HepG2 (cell line): ENCODE results near the gene PARD3. TPM values are rescaled to one million over a fixed set of nuclear protein-coding genes. Genes with fewer than 3 reads are reported as not detected.
"Not testable (repeated sequence)": the region's sequence is repeated elsewhere in the genome, so short reads cannot be mapped to it uniquely, and the experiment has no call there.

ENCODE experiments used
- ATAC-seq: fragments of 200-7000 bp; cut with Tn5 transposase; 3 replicates; pipeline ENCODE4 v1.9.1; 2020; ENCODE audit warnings: mild to moderate bottlenecking, moderate library complexity
- BruUV-seq: library from RNA; stranded (reverse); fragments of 400-500 nt; replicated peaks from 2 replicates; lab custom pipeline; 2021; lab: Mats Ljungman, UMichigan
- CTCF ChIA-PET: fragments of 300-600 bp; formaldehyde crosslinking; extraction: SDS; loops from one replicate; lab custom pipeline; 2021; ENCODE audit warnings: low total read pairs, inconsistent platforms, low intra/inter-chr PET ratio; lab: Yijun Ruan, JAX
- POLR2A ChIA-PET: fragments of 350-600 bp; sonication (Branson Sonifier 250); formaldehyde crosslinking; loops from one replicate; lab custom pipeline; 2020; ENCODE audit warnings: antibody characterized with exemption, inconsistent platforms; lab: Yijun Ruan, JAX
- DNase-seq: peaks from one replicate; pipeline ENCODE4 v3.0.0-alpha.2; 2015; ENCODE audit warnings: low spot score
- FAIRE-seq: peaks from 3 replicates; lab custom pipeline; 2011; peaks lifted over from hg19 to GRCh38; lab: Jason Lieb, UNC
- H2AFZ ChIP-seq: one replicate; pipeline ENCODE4 v1.6.1; 2011; ENCODE audit warnings: low read length, inconsistent platforms
- H3K27ac ChIP-seq: fragments of 300-600 bp; 3 replicates; pipeline ENCODE4 v1.8.0; 2011; ENCODE audit warnings: mixed run types, mild to moderate bottlenecking, mixed read lengths, low read length, inconsistent platforms; ENCODE audit not compliant: insufficient read depth; ENCODE audit errors: extremely low read length
- H3K27me3 ChIP-seq, 2 experiments: fragments of 200-600 bp in 1 of 2; 2 replicates in 1 of 2; 3 replicates in 1 of 2; pipeline versions ENCODE4 v1.6.0 to v1.8.0; 2011; ENCODE audit warnings: low read length in 2 of 2, mild to moderate bottlenecking in 2 of 2, moderate library complexity in 2 of 2, inconsistent platforms in 1 of 2; ENCODE audit not compliant: insufficient read depth in 2 of 2, control insufficient read depth in 1 of 2
- H3K36me3 ChIP-seq, 2 experiments: fragments of 200-600 bp in 1 of 2; replicated peaks in 1 of 2; 2 replicates in 1 of 2; 3 replicates in 1 of 2; pipeline versions ENCODE4 v1.5.1 to v1.8.0; 2011; ENCODE audit warnings: low read length in 2 of 2, inconsistent platforms in 1 of 2; ENCODE audit not compliant: insufficient read depth in 2 of 2, control insufficient read depth in 1 of 2
- H3K4me1 ChIP-seq: 2 replicates; pipeline ENCODE4 v1.5.1; 2012; ENCODE audit warnings: low read length, inconsistent platforms; ENCODE audit not compliant: insufficient read depth
- H3K4me2 ChIP-seq: 2 replicates; pipeline ENCODE4 v1.6.0; 2011; ENCODE audit warnings: low read depth, low read length, inconsistent platforms
- H3K4me3 ChIP-seq, 3 experiments: fragments of 200-600 bp in 1 of 3; sonication (generic), shearing (Covaris generic) in 1 of 3; replicated peaks in 1 of 3; 2 replicates each; pipeline ENCODE4 v1.5.1; 2011 to 2016; ENCODE audit warnings: low read length in 3 of 3, inconsistent platforms in 2 of 3, low read depth in 2 of 3, mild to moderate bottlenecking in 2 of 3, control low read depth in 1 of 3, mixed read lengths in 1 of 3; ENCODE audit not compliant: insufficient read depth in 1 of 3
- H3K79me2 ChIP-seq: one replicate; pipeline ENCODE4 v1.6.1; 2011; ENCODE audit warnings: low read length, inconsistent platforms; ENCODE audit not compliant: insufficient read depth
- H3K9ac ChIP-seq: 2 replicates; pipeline ENCODE4 v1.6.0; 2011; ENCODE audit warnings: mild to moderate bottlenecking, low read depth, low read length, inconsistent platforms; ENCODE audit not compliant: insufficient read depth
- H3K9me3 ChIP-seq: 2 replicates; pipeline ENCODE4 v1.5.1; 2012; ENCODE audit warnings: mild to moderate bottlenecking, low read length
- H4K20me1 ChIP-seq: 2 replicates; pipeline ENCODE4 v1.6.0; 2011; ENCODE audit warnings: inconsistent platforms, mild to moderate bottlenecking, low read length, moderate library complexity; ENCODE audit not compliant: insufficient read depth
- PTBP1 ChIP-seq: fragments of 200-400 bp; formaldehyde crosslinking; IDR thresholded peaks from 2 replicates; pipeline ENCODE4 v1.6.1; 2018; ENCODE audit warnings: low read length, low read depth; ENCODE audit not compliant: poor library complexity, severe bottlenecking
- SP1 ChIP-seq, 2 experiments: fragments of 450-650 bp in 1 of 2; sonication (generic) in 1 of 2; formaldehyde crosslinking in 1 of 2; IDR thresholded peaks; 2 replicates each; pipeline versions ENCODE4 v1.4.0 to v1.6.1; 2016 to 2020; ENCODE audit warnings: missing genetic modification reagents in 1 of 2
- ZBTB42 ChIP-seq: sonication (generic); formaldehyde crosslinking; IDR thresholded peaks from 2 replicates; pipeline ENCODE4 v1.5.0; 2020; ENCODE audit warnings: mild to moderate bottlenecking, missing genetic modification reagents
- ZNF44 ChIP-seq: sonication (generic); formaldehyde crosslinking; IDR thresholded peaks from 2 replicates; pipeline ENCODE4 v1.5.1; 2020; ENCODE audit warnings: mild to moderate bottlenecking, missing genetic modification reagents
- ZNF678 ChIP-seq: sonication (generic); formaldehyde crosslinking; IDR thresholded peaks from 2 replicates; pipeline ENCODE4 v1.4.0; 2020; ENCODE audit warnings: mild to moderate bottlenecking, missing genetic modification reagents
- WGBS: methylation state at CpG from one replicate; pipeline ENCODE4 v1.1.6; 2017; ENCODE audit warnings: low lambda C conversion rate; 5-methylcytosine and 5-hydroxymethylcytosine counted together
- in situ Hi-C: cut with HindIII; loops from 2 replicates; pipeline ENCODE4 v1.10.0; 2017; ENCODE audit warnings: low pct_unique_long_range_greater_than_20kb; ENCODE audit not compliant: extremely low pct_ligation_motif_present
- intact Hi-C: fragments of 100-400 bp; cut with micrococcal nuclease; formaldehyde crosslinking; loops from one replicate; pipeline ENCODE4 v1.10.0; 2022; ENCODE audit not compliant: unreplicated experiment
- polyA plus RNA-seq, 8 experiments: library from polyadenylated mRNA; depleted of rRNA in 3 of 8; stranded (reverse) in 7 of 8; unstranded in 1 of 8; fragments of >200 nt; fragmentation: Illumina TruSeq in 4 of 8; extraction: Trizol in 4 of 8; gene quantifications; 2 replicates each; pipeline versions ENCODE4 v1.2.1 to v1.2.3, GENCODE V29; 2011 to 2016; ENCODE audit warnings: low read depth in 4 of 8, missing spikeins in 1 of 8, mixed read lengths in 1 of 8; ENCODE audit not compliant: insufficient read depth in 1 of 8
- total RNA-seq, 5 experiments: library from RNA; depleted of rRNA; stranded (reverse); fragments of >200 nt; fragmentation: Illumina TruSeq; extraction: Trizol; gene quantifications; 2 replicates each; pipeline ENCODE4 v1.2.3, GENCODE V29; 2016; ENCODE audit warnings: low read depth in 1 of 5
- TF ChIP-seq, protein P1 (sequence below): sonication (generic); formaldehyde crosslinking; IDR thresholded peaks from 2 replicates; pipeline ENCODE4 v1.5.0; 2020; ENCODE audit warnings: mild to moderate bottlenecking, missing genetic modification reagents

Gene PARD3
- total and polyA plus RNA-seq, 2 of the 13 experiments (the other 11 are each of a cell fraction or from before 2014, with no cell fraction given) = 40.9 to 60.0 TPM

DNA sequence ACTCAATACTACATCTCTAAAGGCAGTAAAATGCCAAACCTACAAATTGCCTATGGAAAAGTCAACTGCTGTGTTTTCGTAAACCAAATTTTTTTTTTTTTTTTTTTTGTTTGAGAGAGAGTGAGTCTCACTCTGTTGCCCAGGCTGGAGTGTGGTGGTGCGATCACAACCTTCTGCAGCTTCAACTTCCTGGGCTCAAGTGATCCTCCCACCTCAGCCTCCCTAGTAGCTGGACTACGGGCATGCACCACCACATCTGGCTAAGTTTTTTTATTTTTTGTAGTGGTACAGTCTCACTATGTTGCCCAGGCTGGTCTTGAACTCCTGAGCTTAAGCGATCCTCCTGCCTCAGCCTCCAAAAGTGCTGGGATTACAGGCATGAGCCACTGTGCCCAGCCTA lies 74.0 kb downstream of the PARD3 start:
- TF ChIP-seq, protein P1, sequence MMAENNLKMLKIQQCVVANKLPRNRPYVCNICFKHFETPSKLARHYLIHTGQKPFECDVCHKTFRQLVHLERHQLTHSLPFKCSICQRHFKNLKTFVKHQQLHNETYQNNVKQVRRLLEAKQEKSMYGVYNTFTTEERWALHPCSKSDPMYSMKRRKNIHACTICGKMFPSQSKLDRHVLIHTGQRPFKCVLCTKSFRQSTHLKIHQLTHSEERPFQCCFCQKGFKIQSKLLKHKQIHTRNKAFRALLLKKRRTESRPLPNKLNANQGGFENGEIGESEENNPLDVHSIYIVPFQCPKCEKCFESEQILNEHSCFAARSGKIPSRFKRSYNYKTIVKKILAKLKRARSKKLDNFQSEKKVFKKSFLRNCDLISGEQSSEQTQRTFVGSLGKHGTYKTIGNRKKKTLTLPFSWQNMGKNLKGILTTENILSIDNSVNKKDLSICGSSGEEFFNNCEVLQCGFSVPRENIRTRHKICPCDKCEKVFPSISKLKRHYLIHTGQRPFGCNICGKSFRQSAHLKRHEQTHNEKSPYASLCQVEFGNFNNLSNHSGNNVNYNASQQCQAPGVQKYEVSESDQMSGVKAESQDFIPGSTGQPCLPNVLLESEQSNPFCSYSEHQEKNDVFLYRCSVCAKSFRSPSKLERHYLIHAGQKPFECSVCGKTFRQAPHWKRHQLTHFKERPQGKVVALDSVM (CRISPR knock-in tag) = peak; percentile 46; the same call in 1 of the 2 replicates
- H3K27me3 ChIP-seq, H3K27ac ChIP-seq, H3K9ac ChIP-seq, H3K9me3 ChIP-seq, intact Hi-C loops, H3K36me3 ChIP-seq, in situ Hi-C loops, POLR2A ChIA-PET, H4K20me1 ChIP-seq, CTCF ChIA-PET, H2AFZ ChIP-seq, BruUV-seq, DNase-seq, ATAC-seq, FAIRE-seq, H3K4me3 ChIP-seq, H3K4me2 ChIP-seq: not testable (repeated sequence)
- WGBS = 97% methylated on average over 4 of the region's 4 CpGs
- peaks cover 79% of the 10 kb centered on the region for H3K79me2 ChIP-seq
- peaks cover 77% of the 10 kb centered on the region for H3K4me1 ChIP-seq

DNA sequence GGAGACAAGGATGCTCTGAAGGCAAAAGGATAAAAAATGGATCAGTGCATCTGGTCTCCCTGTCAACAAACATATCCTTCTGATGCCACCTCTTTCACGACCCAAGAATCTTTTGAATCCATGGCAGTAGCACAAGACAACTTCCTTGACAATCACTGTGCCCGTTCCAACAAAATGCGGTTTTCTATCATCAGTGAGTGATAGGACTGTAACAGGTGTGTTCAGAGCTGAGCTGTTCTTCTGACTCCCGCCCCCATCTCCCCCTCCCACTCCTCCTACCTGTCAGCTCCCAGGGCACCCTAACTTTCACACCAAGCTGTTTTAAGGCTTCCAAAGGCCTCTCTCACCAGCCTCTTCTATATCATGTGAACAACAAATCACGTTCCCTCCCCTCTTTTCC lies 74.8 kb downstream of the PARD3 start:
- ATAC-seq = no peak
- no TSS peak for BruUV-seq
- Histone ChIP-seq H3K27me3 (no peaks in the 10 kb centered on the region), H3K4me2 (no peak overlapping the region), H3K9ac (no peak overlapping the region), H3K4me1 (peaks cover 77% of the 10 kb centered on the region), H3K4me3 (no peak overlapping the region), H3K36me3 (no peaks in the 10 kb centered on the region), H2AFZ (no peak overlapping the region), H3K79me2 (peaks cover 82% of the 10 kb centered on the region), H4K20me1 (0 out of 2 replicates have a peak, but pooled peaks cover 3% of the 10 kb centered on the region), H3K27ac (peak overlapping the region; percentile 98), H3K9me3 (no peaks in the 10 kb centered on the region)
- 94% methylated on average over 5 of the region's 5 CpGs for WGBS
- ChIA-PET CTCF (no interaction called here), POLR2A (no interaction called here)
- no peak for DNase-seq
- FAIRE-seq = no peak
- no peak for TF ChIP-seq ZNF678
- no peak for TF ChIP-seq SP1 (IDR thresholded peaks at IDR 0.05)
- no peak for TF ChIP-seq SP1 (CRISPR knock-in tag; IDR thresholded peaks at IDR 0.05)
- TF ChIP-seq ZNF44 = no peak
- TF ChIP-seq PTBP1 = no peak
- no peak for TF ChIP-seq ZBTB42 (CRISPR knock-in tag)
- intact Hi-C loops (no loop called here), in situ Hi-C loops (no loop called here)
